MG63 (cell line): ENCODE measurements around the gene RPL41. TPM values are rescaled to one million over a fixed set of nuclear protein-coding genes. Genes with fewer than 3 reads are reported as not detected.

Experiments
- total RNA-seq: library from RNA; depleted of rRNA; stranded (reverse); fragments of >200 nt; shearing (Covaris generic); gene quantifications from 2 replicates; pipeline ENCODE4 v1.2.3, GENCODE V29; 2014; ENCODE audit warnings: low replicate concordance; rRNA removed

RPL41 gene
- total RNA-seq, 1 experiment from 2014 or later: 4,191 TPM

Other genes with a start within 250 kb of the RPL41 start
- gene PYM1, start 188.7 kb upstream of the RPL41 start, total RNA-seq: 34.6 and 42.6 TPM in 2 replicates
- gene DGKA, start 185.5 kb upstream of the RPL41 start, total RNA-seq: 2.6 and 2.9 TPM in 2 replicates
- 2.0 TPM in 1 of 2 replicates, not detected in the other for gene PMEL, start 150.6 kb upstream of the RPL41 start, total RNA-seq
- gene CDK2, start 149.8 kb upstream of the RPL41 start, total RNA-seq: 40.9 and 41.8 TPM in 2 replicates
- gene RAB5B, start 142.6 kb upstream of the RPL41 start, total RNA-seq: 16.5 and 18.6 TPM in 2 replicates
- gene SUOX, start 119.4 kb upstream of the RPL41 start, total RNA-seq: 9.7 and 23.4 TPM in 2 replicates
- 0.30 and 0.54 TPM in 2 replicates for gene IKZF4, start 95.6 kb upstream of the RPL41 start, total RNA-seq
- 313 and 847 TPM in 2 replicates for gene RPS26, start 74.7 kb upstream of the RPL41 start, total RNA-seq
- 0.56 TPM in 1 of 2 replicates, not detected in the other for gene ERBB3, start 36.5 kb upstream of the RPL41 start, total RNA-seq
- gene PA2G4, start 12.1 kb upstream of the RPL41 start, total RNA-seq: 329 and 467 TPM in 2 replicates
- 3.5 and 5.3 TPM in 2 replicates for gene ZC3H10, start 1.6 kb downstream of the RPL41 start, total RNA-seq
- gene ESYT1, start 11.6 kb downstream of the RPL41 start, total RNA-seq: 84.9 and 145 TPM in 2 replicates
- 65.7 and 123 TPM in 2 replicates for gene MYL6B, start 36.0 kb downstream of the RPL41 start, total RNA-seq
- 1,658 and 1,845 TPM in 2 replicates for gene MYL6, start 41.7 kb downstream of the RPL41 start, total RNA-seq
- 10.6 and 14.8 TPM in 2 replicates for gene SMARCC2, start 72.8 kb downstream of the RPL41 start, total RNA-seq
- gene RNF41, start 105.3 kb downstream of the RPL41 start, total RNA-seq: 51.6 and 107 TPM in 2 replicates
- 61.0 and 115 TPM in 2 replicates for gene NABP2, start 107.7 kb downstream of the RPL41 start, total RNA-seq
- not detected in 2 replicates for gene SLC39A5, start 113.4 kb downstream of the RPL41 start, total RNA-seq
- 6.0 and 18.9 TPM in 2 replicates for gene ANKRD52, start 141.8 kb downstream of the RPL41 start, total RNA-seq
- gene COQ10A, start 150.3 kb downstream of the RPL41 start, total RNA-seq: 6.9 and 7.7 TPM in 2 replicates
- 73.4 and 88.0 TPM in 2 replicates for gene CS, start 183.7 kb downstream of the RPL41 start, total RNA-seq
- 126 and 157 TPM in 2 replicates for gene CNPY2, start 199.4 kb downstream of the RPL41 start, total RNA-seq
- gene PAN2, start 217.4 kb downstream of the RPL41 start, total RNA-seq: 9.3 and 11.9 TPM in 2 replicates
- gene IL23A, start 222.3 kb downstream of the RPL41 start, total RNA-seq: not detected in 2 replicates
- gene STAT2, start 243.5 kb downstream of the RPL41 start, total RNA-seq: 15.3 and 18.1 TPM in 2 replicates
- not detected in 2 replicates for gene APOF, start 246.2 kb downstream of the RPL41 start, total RNA-seq